HG02610 (cell line): ENCODE results near the gene KCNMA1.

ENCODE experiments used
- ATAC-seq: cut with Tn5 transposase; IDR thresholded peaks from one replicate; pipeline ENCODE4 v1.9.1; 2021; ENCODE audit warnings: mild to moderate bottlenecking, moderate library complexity; ENCODE audit not compliant: unreplicated experiment

The KCNMA1 gene

GRCh38 chr10:76945166-76945565 is 692.4 kb downstream of the KCNMA1 start:
- no peak for ATAC-seq

- ATAC-seq, result no peak
Observed at GRCh38 chr10:76944640-76945039, 693.0 kb downstream of the KCNMA1 start.

GRCh38 chr10:76942628-76943416 is 694.8 kb downstream of the KCNMA1 start:
- no peak for ATAC-seq

- ATAC-seq, result no peak
Observed at GRCh38 chr10:76939933-76940468, 697.6 kb downstream of the KCNMA1 start.

- no peak for ATAC-seq
Observed at GRCh38 chr10:76937181-76937600, 700.4 kb downstream of the KCNMA1 start.

GRCh38 chr10:76935941-76936613 is 701.5 kb downstream of the KCNMA1 start:
- no peak for ATAC-seq

GRCh38 chr10:76928565-76928964 is 709.0 kb downstream of the KCNMA1 start:
- no peak for ATAC-seq

GRCh38 chr10:76925636-76926405 is 711.8 kb downstream of the KCNMA1 start:
- ATAC-seq, result no peak

- ATAC-seq, result no peak
Observed at GRCh38 chr10:76922666-76923065, 714.9 kb downstream of the KCNMA1 start.

GRCh38 chr10:76921383-76922010 is 716.1 kb downstream of the KCNMA1 start:
- no peak for ATAC-seq

GRCh38 chr10:76920581-76920980 is 717.0 kb downstream of the KCNMA1 start:
- no peak for ATAC-seq

- no peak for ATAC-seq
Observed at GRCh38 chr10:76918106-76918505, 719.5 kb downstream of the KCNMA1 start.

GRCh38 chr10:76917071-76917470 is 720.5 kb downstream of the KCNMA1 start:
- no peak for ATAC-seq

- ATAC-seq, result no peak
Observed at GRCh38 chr10:76916536-76916935, 721.1 kb downstream of the KCNMA1 start.

GRCh38 chr10:76915316-76915715 is 722.3 kb downstream of the KCNMA1 start:
- ATAC-seq, result no peak

- ATAC-seq, result no peak
Observed at GRCh38 chr10:76911184-76911583, 726.4 kb downstream of the KCNMA1 start.

- ATAC-seq, result no peak
Observed at GRCh38 chr10:76910184-76910962, 727.2 kb downstream of the KCNMA1 start.

GRCh38 chr10:76906256-76906655 is 731.4 kb downstream of the KCNMA1 start:
- no peak for ATAC-seq

- ATAC-seq, result no peak
Observed at GRCh38 chr10:76905251-76905650, 732.4 kb downstream of the KCNMA1 start.

- no peak for ATAC-seq
Observed at GRCh38 chr10:76903387-76903945, 734.1 kb downstream of the KCNMA1 start.
